Memory B cell (primary cell): Measurements from ENCODE around the gene ADCY10.
"Not testable (repeated sequence)": the region's sequence is repeated elsewhere in the genome, so short reads cannot be mapped to it uniquely, and the experiment has no call there.

Source experiments
- ATAC-seq: fragments of 150-1000 bp; cut with Tn5 transposase; 2 replicates; pipeline ENCODE4 v1.10.0; 2021; ENCODE audit warnings: low read depth, mild to moderate bottlenecking, moderate library complexity
- DNase-seq, 2 donors: peaks; one replicate each; pipeline ENCODE4 v3.0.0; 2022; ENCODE audit warnings: low spot score in 2 of 2
- H3K27ac Mint-ChIP-seq: one replicate; pipeline ENCODE4 v1.8.0; 2022; ENCODE audit warnings: mild to moderate bottlenecking, moderate library complexity, mixed read lengths
- H3K27me3 Mint-ChIP-seq: one replicate; pipeline ENCODE4 v1.8.0; 2022; ENCODE audit warnings: mixed read lengths
- H3K36me3 Mint-ChIP-seq: one replicate; pipeline ENCODE4 v1.8.0; 2022; ENCODE audit warnings: mild to moderate bottlenecking, mixed read lengths
- H3K4me1 Mint-ChIP-seq: one replicate; pipeline ENCODE4 v1.8.0; 2022; ENCODE audit warnings: mixed read lengths
- H3K4me3 Mint-ChIP-seq: one replicate; pipeline ENCODE4 v1.8.0; 2022; ENCODE audit warnings: mild to moderate bottlenecking, moderate library complexity, mixed read lengths
- H3K9me3 Mint-ChIP-seq: one replicate; pipeline ENCODE4 v1.8.0; 2022; ENCODE audit warnings: mixed read lengths

ADCY10 gene

DNA sequence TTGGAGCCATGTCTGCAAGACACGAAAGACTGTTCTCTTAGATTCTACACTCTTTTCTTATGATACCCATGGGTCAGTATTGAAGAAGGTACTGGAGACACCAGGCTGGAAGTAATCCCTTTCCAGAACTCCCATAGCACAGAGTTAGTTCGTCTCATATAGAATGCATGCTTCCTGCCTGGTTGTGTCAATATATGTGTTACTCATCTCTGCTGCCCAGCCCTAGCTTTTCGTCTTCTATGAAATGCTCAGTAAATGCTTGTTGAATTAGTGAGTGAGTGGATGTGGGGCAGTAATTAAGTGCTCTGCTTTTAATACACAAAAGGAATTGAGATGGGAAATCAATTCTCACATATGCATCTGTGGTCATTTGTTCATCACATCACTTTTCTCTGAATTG is 32.1 kb downstream of the ADCY10 start:
- no peak for DNase-seq
- Mint-ChIP-seq H3K36me3 (no peaks in the 10 kb centered on the region), H3K4me3 (no peak overlapping the region), H3K27ac (no peak overlapping the region), H3K9me3 (peaks cover 1% of the 10 kb centered on the region), H3K27me3 (peaks cover 6% of the 10 kb centered on the region), H3K4me1 (no peaks in the 10 kb centered on the region)
- no peak for ATAC-seq

- Mint-ChIP-seq H3K4me1 (no peaks in the 10 kb centered on the region), H3K27ac (no peak overlapping the region), H3K27me3 (peaks cover 6% of the 10 kb centered on the region), H3K9me3 (no peaks in the 10 kb centered on the region), H3K4me3 (no peak overlapping the region), H3K36me3 (no peaks in the 10 kb centered on the region)
- no peak for ATAC-seq
- DNase-seq = no peak
Measured at GRCh38 chr1:167881069-167881468, 32.9 kb downstream of the ADCY10 start.

DNA sequence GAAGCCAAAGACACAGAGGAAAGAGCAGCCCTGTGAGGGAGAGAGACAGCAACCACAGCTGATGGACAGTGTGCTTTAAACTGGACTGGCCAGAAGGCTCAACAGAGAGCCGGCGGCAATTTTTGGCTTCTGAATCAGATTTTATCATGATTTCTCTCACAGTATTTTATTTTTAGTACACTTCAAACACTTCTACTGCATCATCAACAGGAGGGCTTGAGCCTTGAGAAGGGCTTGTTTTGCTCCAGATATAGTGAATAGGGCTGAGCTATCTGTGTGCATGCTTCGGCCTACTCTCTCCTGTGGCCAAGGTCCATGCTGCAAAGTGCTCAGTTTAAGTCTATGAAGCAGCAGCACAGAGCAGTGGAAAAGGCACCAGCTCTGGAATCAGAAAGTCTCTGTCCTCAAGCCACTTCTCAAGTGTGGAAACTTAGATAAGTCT is 33.3 kb downstream of the ADCY10 start:
- H3K36me3 Mint-ChIP-seq = no peaks in the 10 kb centered on the region
- DNase-seq (no peak), ATAC-seq (no peak)
- H3K4me3 Mint-ChIP-seq = no peak overlapping the region
- no peaks in the 10 kb centered on the region for H3K9me3 Mint-ChIP-seq
- peaks cover 6% of the 10 kb centered on the region for H3K27me3 Mint-ChIP-seq
- no peaks in the 10 kb centered on the region for H3K4me1 Mint-ChIP-seq
- H3K27ac Mint-ChIP-seq = no peak overlapping the region

DNA sequence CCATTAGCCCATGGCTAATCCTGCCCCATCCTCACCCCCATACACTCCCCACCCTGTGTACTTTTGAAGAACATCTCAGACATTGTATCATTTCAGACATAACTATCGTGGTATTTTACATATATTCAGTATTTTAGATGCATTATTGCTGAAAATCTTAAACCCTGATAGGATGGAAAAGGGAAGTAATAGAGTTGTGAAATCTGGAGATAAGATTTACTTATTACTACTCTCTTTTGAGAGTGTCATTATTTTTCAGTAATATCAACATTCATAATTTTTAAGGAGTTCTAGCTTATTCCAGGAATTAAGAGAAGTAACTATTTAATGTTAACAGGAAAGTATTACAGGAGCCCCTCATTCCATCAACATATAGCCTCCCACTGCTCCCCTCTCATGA is 34.4 kb downstream of the ADCY10 start:
- H3K4me1 Mint-ChIP-seq = no peaks in the 10 kb centered on the region
- H3K27ac Mint-ChIP-seq = no peak overlapping the region
- DNase-seq (no peak), ATAC-seq (no peak)
- no peaks in the 10 kb centered on the region for H3K9me3 Mint-ChIP-seq
- no peaks in the 10 kb centered on the region for H3K36me3 Mint-ChIP-seq
- H3K4me3 Mint-ChIP-seq = no peak overlapping the region
- H3K27me3 Mint-ChIP-seq = peaks cover 2% of the 10 kb centered on the region

GRCh38 chr1:167878372-167879160 is 35.4 kb downstream of the ADCY10 start:
- Mint-ChIP-seq H3K36me3 (no peaks in the 10 kb centered on the region), H3K9me3 (no peaks in the 10 kb centered on the region), H3K4me1 (no peaks in the 10 kb centered on the region), H3K27ac (no peak overlapping the region), H3K27me3 (peaks cover 2% of the 10 kb centered on the region), H3K4me3 (no peak overlapping the region)
- ATAC-seq = no peak
- no peak for DNase-seq

GRCh38 chr1:167876597-167877175 is 37.2 kb downstream of the ADCY10 start:
- DNase-seq (no peak), ATAC-seq (no peak)
- no peak overlapping the region for H3K27ac Mint-ChIP-seq
- peaks cover 2% of the 10 kb centered on the region for H3K27me3 Mint-ChIP-seq
- H3K36me3 Mint-ChIP-seq = no peaks in the 10 kb centered on the region
- no peaks in the 10 kb centered on the region for H3K4me1 Mint-ChIP-seq
- no peaks in the 10 kb centered on the region for H3K9me3 Mint-ChIP-seq
- H3K4me3 Mint-ChIP-seq = no peak overlapping the region

DNA sequence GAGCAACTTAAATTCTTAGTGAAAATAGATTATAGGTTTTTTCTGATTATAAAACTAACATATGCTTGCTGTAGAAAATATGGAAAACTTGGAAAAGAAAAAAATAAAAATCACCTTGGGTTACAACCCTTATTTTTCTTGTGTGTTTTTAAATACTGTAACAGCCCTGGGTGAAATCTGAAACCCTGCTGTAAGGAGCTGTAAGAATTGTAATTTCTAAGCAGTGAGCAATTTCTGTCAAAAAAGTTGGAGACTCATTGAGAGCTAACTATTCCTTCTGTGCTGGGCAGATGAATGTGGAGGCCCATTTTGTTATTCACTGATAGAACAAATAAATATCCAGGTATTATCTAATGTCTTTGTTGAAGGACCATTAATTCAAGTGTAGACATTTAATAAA is 42.6 kb downstream of the ADCY10 start:
- DNase-seq (no peak), ATAC-seq (no peak)
- Mint-ChIP-seq H3K4me1 (no peaks in the 10 kb centered on the region), H3K36me3 (no peaks in the 10 kb centered on the region), H3K4me3 (no peak overlapping the region), H3K9me3 (no peaks in the 10 kb centered on the region), H3K27me3 (no peaks in the 10 kb centered on the region), H3K27ac (no peak overlapping the region)

DNA sequence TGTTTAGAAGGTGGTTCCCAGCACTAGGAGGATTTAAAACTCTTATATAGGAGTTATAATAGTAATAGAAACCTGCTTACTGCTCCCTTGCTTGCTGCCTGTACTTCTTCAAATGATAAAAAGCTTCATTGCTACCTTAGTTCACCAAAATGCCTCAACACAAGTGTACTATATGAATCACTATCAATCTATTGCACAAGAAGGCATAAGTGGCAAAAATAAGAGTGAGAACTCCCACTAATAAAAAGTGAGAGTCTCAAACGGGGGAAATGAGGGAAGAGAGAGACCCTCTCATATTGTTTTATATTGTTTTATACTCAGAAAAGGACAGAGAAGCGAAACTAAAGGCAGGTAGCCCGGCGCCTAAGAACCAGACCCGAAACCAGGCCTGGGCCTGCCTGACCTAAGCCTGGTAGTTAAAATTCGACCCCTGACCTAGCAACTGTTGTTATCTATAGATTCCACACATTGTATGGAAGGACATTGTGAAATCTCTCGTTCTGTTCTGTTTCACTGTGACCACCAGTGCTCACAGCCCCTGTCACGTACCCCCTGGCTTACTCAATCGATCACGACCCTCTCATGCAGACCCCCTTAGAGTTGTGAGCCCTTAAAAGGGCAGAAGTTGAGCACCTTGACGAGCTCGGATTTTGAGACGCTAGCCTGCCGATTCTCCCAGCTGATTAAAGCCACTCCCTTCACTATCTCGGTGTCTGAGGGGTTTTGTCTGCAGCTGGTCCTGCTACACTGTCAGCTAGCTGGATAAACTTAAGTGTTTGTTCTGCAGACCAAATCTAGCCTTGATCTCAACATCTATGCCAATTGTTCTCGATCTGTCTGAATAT is 44.6 kb downstream of the ADCY10 start:
- not testable (repeated sequence) for H3K4me3 Mint-ChIP-seq, ATAC-seq, H3K36me3 Mint-ChIP-seq, DNase-seq, H3K4me1 Mint-ChIP-seq, H3K27ac Mint-ChIP-seq, H3K9me3 Mint-ChIP-seq, H3K27me3 Mint-ChIP-seq

DNA sequence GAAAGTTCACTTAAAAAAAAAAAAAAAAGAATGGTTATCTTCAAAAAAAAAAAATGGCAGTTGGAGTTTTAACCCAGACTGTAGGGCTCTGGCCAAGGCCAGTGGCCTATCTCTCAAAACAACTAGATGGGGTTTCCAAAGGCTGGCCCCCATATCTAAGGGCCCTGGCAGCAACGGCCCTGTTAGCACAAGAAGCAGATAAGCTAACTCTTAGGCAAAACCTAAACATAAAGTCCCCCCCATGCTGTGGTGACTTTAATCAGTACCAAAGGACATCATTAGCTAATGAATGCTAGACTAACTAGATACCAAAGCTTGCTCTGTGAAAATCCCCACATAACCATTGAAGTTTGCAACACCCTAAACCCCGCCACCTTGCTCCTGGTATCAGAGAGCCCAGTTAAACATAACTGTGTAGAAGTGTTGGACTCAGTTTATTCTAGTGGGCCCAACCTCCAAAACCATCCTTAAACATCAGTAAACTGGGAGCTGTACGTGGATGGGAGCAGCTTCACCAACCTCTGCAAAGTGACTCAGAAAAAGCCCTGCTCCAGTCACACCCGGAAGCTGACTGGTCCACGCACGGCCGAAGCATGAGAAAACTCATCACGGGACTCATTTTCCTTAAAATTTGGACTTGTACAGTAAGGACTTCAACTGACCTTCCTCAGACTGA is 47.1 kb downstream of the ADCY10 start:
- not testable (repeated sequence) for H3K9me3 Mint-ChIP-seq, H3K27me3 Mint-ChIP-seq, H3K27ac Mint-ChIP-seq, H3K36me3 Mint-ChIP-seq, H3K4me3 Mint-ChIP-seq, DNase-seq, H3K4me1 Mint-ChIP-seq, ATAC-seq

DNA sequence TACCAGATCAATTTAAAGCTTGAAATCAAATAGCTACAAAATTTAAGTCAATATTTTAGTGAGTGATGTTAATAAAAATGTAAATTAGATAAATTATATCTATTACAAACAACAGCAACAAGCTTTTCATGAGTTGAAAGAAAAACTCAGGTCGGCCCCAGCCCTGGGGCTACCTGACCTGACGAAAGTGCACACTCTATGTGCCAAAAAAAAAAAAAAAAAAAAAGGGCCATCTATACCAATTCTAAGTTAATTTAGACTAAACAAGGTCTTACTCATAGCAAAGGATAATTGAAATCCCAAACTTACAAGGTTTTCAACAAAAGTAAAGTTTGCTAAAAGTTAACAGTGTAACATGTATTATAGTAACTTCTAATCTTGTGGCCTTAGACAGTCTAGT is 47.6 kb downstream of the ADCY10 start:
- not testable (repeated sequence) for H3K4me1 Mint-ChIP-seq, H3K27me3 Mint-ChIP-seq, H3K36me3 Mint-ChIP-seq, ATAC-seq, H3K4me3 Mint-ChIP-seq, H3K27ac Mint-ChIP-seq, H3K9me3 Mint-ChIP-seq, DNase-seq

GRCh38 chr1:167865804-167866308 is 48.1 kb downstream of the ADCY10 start:
- not testable (repeated sequence) for H3K9me3 Mint-ChIP-seq, H3K36me3 Mint-ChIP-seq, H3K4me1 Mint-ChIP-seq, H3K4me3 Mint-ChIP-seq, ATAC-seq, H3K27ac Mint-ChIP-seq, DNase-seq, H3K27me3 Mint-ChIP-seq

- not testable (repeated sequence) for H3K36me3 Mint-ChIP-seq, H3K27ac Mint-ChIP-seq, H3K4me3 Mint-ChIP-seq, H3K9me3 Mint-ChIP-seq, ATAC-seq, H3K4me1 Mint-ChIP-seq, H3K27me3 Mint-ChIP-seq, DNase-seq
Measured at GRCh38 chr1:167865193-167865592, 48.7 kb downstream of the ADCY10 start.

DNA sequence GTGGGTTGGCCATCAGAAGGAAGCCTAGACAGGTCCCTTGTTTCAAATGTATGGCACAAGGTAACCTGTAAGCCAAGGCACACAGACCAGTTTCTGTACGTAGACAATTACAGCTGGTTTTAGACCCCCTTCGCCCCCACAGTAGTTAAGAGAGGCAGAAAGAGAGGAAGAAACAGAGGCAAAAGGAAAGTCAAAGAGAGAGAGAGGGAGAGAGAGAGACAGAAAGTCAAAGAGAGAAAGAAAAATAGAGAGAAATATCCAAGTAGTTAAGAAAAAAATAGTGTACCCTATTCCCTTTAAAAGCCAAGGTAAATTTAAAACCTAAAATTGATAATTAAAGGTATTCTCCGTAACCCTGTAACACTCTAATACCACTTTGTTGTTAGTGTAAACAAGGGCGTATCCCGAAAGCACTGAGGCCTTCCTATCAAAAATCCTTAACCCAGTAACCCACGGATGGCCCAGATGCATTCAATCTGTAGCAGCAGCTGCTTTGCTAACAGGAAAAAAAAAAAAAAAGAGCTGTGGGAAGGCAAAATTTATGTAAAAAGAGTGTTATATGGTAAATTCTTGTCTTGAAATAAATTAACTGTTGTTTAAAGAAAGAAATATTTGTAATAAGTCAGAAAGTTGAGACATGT is 49.4 kb downstream of the ADCY10 start:
- peaks cover 2% of the 10 kb centered on the region for H3K36me3 Mint-ChIP-seq
- H3K27ac Mint-ChIP-seq = no peak overlapping the region
- no peak overlapping the region for H3K4me3 Mint-ChIP-seq
- DNase-seq = no peak
- ATAC-seq = no peak
- no peaks in the 10 kb centered on the region for H3K9me3 Mint-ChIP-seq
- H3K27me3 Mint-ChIP-seq = peaks cover 4% of the 10 kb centered on the region
- no peaks in the 10 kb centered on the region for H3K4me1 Mint-ChIP-seq
